ENCODE data around the gene NAV3.
"Not testable (repeated sequence)": the region's sequence is repeated elsewhere in the genome, so short reads cannot be mapped to it uniquely, and the experiment has no call there.

NAV3 gene

DNA sequence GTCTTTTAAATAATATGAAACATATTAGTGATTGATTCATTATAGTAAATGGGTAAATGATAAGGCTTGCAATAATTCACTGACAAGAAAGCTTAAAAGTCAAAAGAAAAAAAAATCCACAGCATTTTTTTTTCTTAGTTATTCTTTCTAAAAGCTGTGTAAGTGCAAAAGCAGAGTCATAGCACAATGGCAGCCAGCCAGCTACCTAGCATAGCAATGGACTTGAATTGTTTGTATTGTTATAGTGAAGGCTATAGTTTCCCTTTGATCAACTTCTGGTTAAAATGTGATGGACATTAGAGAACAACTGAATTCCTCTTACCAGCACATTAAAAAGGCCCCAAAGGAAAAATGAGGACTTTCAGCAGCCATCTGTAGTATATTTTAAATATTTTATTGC, 232.1 kb downstream of the NAV3 start:
- peaks cover 13% of the 10 kb centered on the region for H3K9me3 Mint-ChIP-seq
- no peak overlapping the region for H3K27ac Mint-ChIP-seq
- H3K4me3 Mint-ChIP-seq, result no peak overlapping the region
- no peak for DNase-seq (ENCODE audit: low spot score in 2 of 2)
- no peaks in the 10 kb centered on the region for H3K36me3 Mint-ChIP-seq
- no peaks in the 10 kb centered on the region for H3K4me1 Mint-ChIP-seq
- ATAC-seq, result no peak

- DNase-seq (ENCODE audit: low spot score in 2 of 2) (no peak), ATAC-seq (no peak)
- H3K4me3 Mint-ChIP-seq, result no peak overlapping the region
- peaks cover 10% of the 10 kb centered on the region for H3K9me3 Mint-ChIP-seq
- H3K36me3 Mint-ChIP-seq, result no peaks in the 10 kb centered on the region
- no peaks in the 10 kb centered on the region for H3K4me1 Mint-ChIP-seq
- H3K27ac Mint-ChIP-seq, result no peak overlapping the region
Observed at GRCh38 chr12:78081590-78082314, 251.1 kb downstream of the NAV3 start.

GRCh38 chr12:78085542-78086182, 255.0 kb downstream of the NAV3 start:
- peaks cover 11% of the 10 kb centered on the region for H3K9me3 Mint-ChIP-seq
- H3K27ac Mint-ChIP-seq, result no peak overlapping the region
- no peak for DNase-seq (ENCODE audit: low spot score in 2 of 2)
- no peaks in the 10 kb centered on the region for H3K36me3 Mint-ChIP-seq
- ATAC-seq, result no peak
- H3K4me1 Mint-ChIP-seq, result no peaks in the 10 kb centered on the region
- no peak overlapping the region for H3K4me3 Mint-ChIP-seq

DNA sequence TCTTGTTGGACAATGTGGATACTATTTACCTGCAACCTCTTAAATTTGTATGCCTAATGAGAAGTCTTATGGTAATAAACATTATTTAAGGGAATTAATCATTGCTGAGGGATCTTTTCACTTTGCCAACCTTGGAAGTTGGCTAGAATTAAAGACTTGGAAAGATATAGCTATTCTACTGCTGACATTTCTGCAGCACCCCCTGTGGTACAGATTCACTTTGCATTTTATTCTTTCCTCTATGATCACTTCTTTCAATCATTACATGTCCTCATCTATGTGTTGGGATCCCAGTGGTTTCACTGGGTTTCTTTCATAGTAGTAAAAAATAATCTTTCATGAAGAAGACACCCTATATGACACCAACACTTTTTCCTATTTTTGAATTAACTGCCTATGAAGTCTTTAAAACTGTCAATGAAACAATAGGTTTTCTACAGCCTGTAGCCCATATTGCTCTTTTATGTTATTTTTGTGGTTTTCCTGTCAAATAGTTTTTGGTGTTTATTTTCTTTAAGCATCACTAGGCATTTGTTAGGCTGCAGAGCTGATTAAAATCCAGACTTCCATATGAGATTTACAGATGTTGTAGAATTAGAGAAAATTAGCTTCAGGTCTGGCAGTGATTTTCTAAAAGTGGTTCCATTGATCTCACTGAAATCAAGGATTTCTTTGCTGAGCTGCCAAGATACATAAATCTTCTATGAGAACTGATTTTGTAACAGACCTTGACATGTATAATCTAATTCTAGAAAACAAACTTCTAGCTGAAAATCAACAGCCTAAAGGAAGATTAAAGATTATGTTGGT, 256.1 kb downstream of the NAV3 start:
- Mint-ChIP-seq H3K36me3 (no peaks in the 10 kb centered on the region), H3K4me3 (no peak overlapping the region), H3K9me3 (peaks cover 6% of the 10 kb centered on the region), H3K27ac (no peak overlapping the region), H3K4me1 (no peaks in the 10 kb centered on the region)
- ATAC-seq (no peak), DNase-seq (ENCODE audit: low spot score in 2 of 2) (no peak)

- H3K36me3 Mint-ChIP-seq, result no peaks in the 10 kb centered on the region
- ATAC-seq (no peak), DNase-seq (ENCODE audit: low spot score in 2 of 2) (no peak)
- H3K4me1 Mint-ChIP-seq, result no peaks in the 10 kb centered on the region
- H3K9me3 Mint-ChIP-seq, result peaks cover 6% of the 10 kb centered on the region
- no peak overlapping the region for H3K4me3 Mint-ChIP-seq
- no peak overlapping the region for H3K27ac Mint-ChIP-seq
Observed at GRCh38 chr12:78087363-78087675, 256.6 kb downstream of the NAV3 start.

- H3K27ac Mint-ChIP-seq, result no peak overlapping the region
- H3K4me3 Mint-ChIP-seq, result no peak overlapping the region
- H3K4me1 Mint-ChIP-seq, result no peaks in the 10 kb centered on the region
- ATAC-seq (no peak), DNase-seq (ENCODE audit: low spot score in 2 of 2) (no peak)
- H3K36me3 Mint-ChIP-seq, result no peaks in the 10 kb centered on the region
- H3K9me3 Mint-ChIP-seq, result peaks cover 6% of the 10 kb centered on the region
Observed at GRCh38 chr12:78088391-78088832, 257.7 kb downstream of the NAV3 start.

DNA sequence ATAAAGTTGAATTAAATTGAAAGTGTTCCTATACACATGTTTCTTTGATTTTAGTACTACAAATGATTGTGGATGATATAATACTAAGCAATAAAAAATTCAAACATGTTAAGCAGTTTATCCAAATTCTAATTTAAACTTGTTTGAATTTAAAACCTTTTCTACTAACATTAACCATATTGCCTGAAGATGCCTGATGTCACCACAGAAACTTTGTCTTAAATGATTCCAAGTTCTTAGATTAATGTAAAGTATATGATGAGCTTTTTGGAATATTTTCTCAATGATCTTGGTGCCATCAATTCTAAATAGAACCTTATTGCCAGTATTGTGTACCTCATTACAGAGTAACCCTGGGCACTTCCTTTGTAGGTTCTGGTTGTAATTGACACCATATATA, 259.6 kb downstream of the NAV3 start:
- Mint-ChIP-seq H3K4me3 (no peak overlapping the region), H3K4me1 (no peaks in the 10 kb centered on the region), H3K36me3 (no peaks in the 10 kb centered on the region), H3K9me3 (peaks cover 7% of the 10 kb centered on the region), H3K27ac (no peak overlapping the region)
- no peak for ATAC-seq
- no peak for DNase-seq (ENCODE audit: low spot score in 2 of 2)

- ATAC-seq (no peak), DNase-seq (ENCODE audit: low spot score in 2 of 2) (no peak)
- Mint-ChIP-seq H3K4me3 (no peak overlapping the region), H3K9me3 (peaks cover 9% of the 10 kb centered on the region), H3K27ac (no peak overlapping the region), H3K4me1 (no peaks in the 10 kb centered on the region), H3K36me3 (no peaks in the 10 kb centered on the region)
Observed at GRCh38 chr12:78095623-78096022, 264.9 kb downstream of the NAV3 start.

- no peaks in the 10 kb centered on the region for H3K4me1 Mint-ChIP-seq
- no peak for ATAC-seq
- DNase-seq (ENCODE audit: low spot score in 2 of 2), result no peak
- H3K27ac Mint-ChIP-seq, result no peak overlapping the region
- peaks cover 13% of the 10 kb centered on the region for H3K9me3 Mint-ChIP-seq
- no peaks in the 10 kb centered on the region for H3K36me3 Mint-ChIP-seq
- no peak overlapping the region for H3K4me3 Mint-ChIP-seq
Observed at GRCh38 chr12:78096909-78097597, 266.4 kb downstream of the NAV3 start.

GRCh38 chr12:78099806-78100205, 269.1 kb downstream of the NAV3 start:
- DNase-seq (ENCODE audit: low spot score in 2 of 2) (no peak), ATAC-seq (no peak)
- Mint-ChIP-seq H3K4me3 (no peak overlapping the region), H3K27ac (no peak overlapping the region), H3K36me3 (no peaks in the 10 kb centered on the region), H3K9me3 (peaks cover 16% of the 10 kb centered on the region), H3K4me1 (no peaks in the 10 kb centered on the region)

DNA sequence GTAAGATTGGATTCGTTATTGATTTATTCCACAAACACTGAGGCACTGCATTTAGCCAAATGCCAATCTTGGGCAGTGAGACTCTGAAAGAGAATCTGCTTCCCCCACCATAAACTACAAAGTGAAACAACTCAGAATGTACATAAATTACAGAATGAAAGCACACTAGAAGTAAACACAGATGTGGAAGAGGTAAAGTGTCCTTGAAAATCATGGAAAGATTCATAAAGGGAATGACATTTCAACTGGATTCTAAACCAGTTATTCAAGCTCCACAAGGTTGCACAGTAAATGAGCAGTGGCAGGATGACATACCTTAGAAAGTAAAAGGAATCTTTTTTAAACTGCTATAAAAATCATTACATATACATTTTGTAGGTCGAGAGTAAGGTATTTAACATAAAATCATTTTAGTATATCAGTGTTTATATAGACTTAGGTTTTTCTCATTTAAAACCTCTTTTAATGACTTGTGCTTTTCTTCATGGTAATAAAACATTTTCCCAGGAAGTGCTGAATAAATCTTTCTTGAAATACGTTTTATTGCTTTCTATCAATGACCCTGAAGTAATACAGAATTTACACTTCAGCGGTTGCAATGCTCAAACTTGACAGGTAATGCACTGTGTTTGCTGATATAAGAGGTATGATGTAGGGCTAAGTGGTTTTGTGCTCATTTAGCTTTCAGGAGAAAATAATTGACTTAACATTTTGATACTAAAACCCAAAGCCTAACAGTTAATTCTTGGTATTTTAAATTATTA, 270.6 kb downstream of the NAV3 start:
- H3K27ac Mint-ChIP-seq, result no peak overlapping the region

GRCh38 chr12:78101946-78102635, 271.4 kb downstream of the NAV3 start:
- Mint-ChIP-seq H3K36me3 (no peaks in the 10 kb centered on the region), H3K9me3 (peaks cover 11% of the 10 kb centered on the region), H3K4me1 (no peaks in the 10 kb centered on the region), H3K4me3 (no peak overlapping the region), H3K27ac (no peak overlapping the region)
- ATAC-seq, result no peak
- no peak for DNase-seq (ENCODE audit: low spot score in 2 of 2)

More for the DNA sequence above, 270.6 kb downstream of the NAV3 start:
- ATAC-seq, result no peak
- H3K36me3 Mint-ChIP-seq, result no peaks in the 10 kb centered on the region
- no peak overlapping the region for H3K4me3 Mint-ChIP-seq
- peaks cover 10% of the 10 kb centered on the region for H3K9me3 Mint-ChIP-seq
- H3K4me1 Mint-ChIP-seq, result no peaks in the 10 kb centered on the region
- no peak for DNase-seq (ENCODE audit: low spot score in 2 of 2)

DNA sequence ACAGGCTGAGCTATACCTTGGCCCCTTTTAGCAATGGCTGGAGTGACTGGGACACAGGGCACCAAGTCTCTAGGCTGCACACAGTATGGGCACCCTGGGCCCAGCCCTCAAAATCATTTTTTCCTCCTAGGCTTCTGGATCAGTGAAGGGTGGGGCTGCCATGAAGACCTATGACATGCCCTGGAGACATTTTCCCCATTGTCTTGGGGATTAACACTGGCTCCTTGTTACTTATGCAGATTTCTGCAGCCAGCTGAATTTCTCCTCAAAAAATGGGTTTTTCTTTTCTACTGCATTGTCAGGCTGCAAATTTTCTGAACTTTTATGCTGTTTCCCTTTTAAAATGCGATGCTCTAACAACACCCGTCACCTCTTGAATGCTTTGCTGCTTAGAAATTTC, 272.1 kb downstream of the NAV3 start:
- H3K4me1 Mint-ChIP-seq; H3K4me3 Mint-ChIP-seq; H3K36me3 Mint-ChIP-seq; H3K27ac Mint-ChIP-seq; DNase-seq (ENCODE audit: low spot score in 2 of 2); ATAC-seq: not testable (repeated sequence)
- H3K9me3 Mint-ChIP-seq, result peaks cover 14% of the 10 kb centered on the region

- DNase-seq (ENCODE audit: low spot score in 2 of 2), result no peak
- Mint-ChIP-seq H3K27ac (no peak overlapping the region), H3K4me1 (no peaks in the 10 kb centered on the region), H3K4me3 (no peak overlapping the region), H3K36me3 (no peaks in the 10 kb centered on the region), H3K9me3 (peaks cover 14% of the 10 kb centered on the region)
- no peak for ATAC-seq
Observed at GRCh38 chr12:78115889-78116288, 285.2 kb downstream of the NAV3 start.
